Skin epidermis (tissue), 12 donors: ENCODE data around the gene ZNF329.

Experiments used
- H3K27ac ChIP-seq, 21 experiments: fragments of 200-600 bp; sonication (generic) in 11 of 21; one replicate each; pipeline ENCODE4 v1.5.0; 2020; ENCODE audit warnings: mild to moderate bottlenecking in 3 of 21, inconsistent platforms in 2 of 21, moderate library complexity in 2 of 21
- H3K4me3 ChIP-seq, 7 experiments: fragments of 200-600 bp; sonication (generic) in 2 of 7; one replicate each; pipeline ENCODE4 v1.5.0; 2020; ENCODE audit warnings: inconsistent platforms in 2 of 7, mild to moderate bottlenecking in 2 of 7, moderate library complexity in 1 of 7

Gene ZNF329

GRCh38 chr19:58128041-58128685, 22.4 kb downstream of the ZNF329 start:
- Histone ChIP-seq H3K4me3 (no peak overlapping the region), H3K27ac (no peak overlapping the region)

- Histone ChIP-seq H3K27ac (no peak overlapping the region), H3K4me3 (no peak overlapping the region)
Measured at GRCh38 chr19:58123354-58123753, 27.2 kb downstream of the ZNF329 start.

- Histone ChIP-seq H3K4me3 (no peak overlapping the region), H3K27ac (no peak overlapping the region)
Measured at GRCh38 chr19:58118979-58119733, 31.4 kb downstream of the ZNF329 start.

GRCh38 chr19:58117841-58118575, 32.6 kb downstream of the ZNF329 start:
- Histone ChIP-seq H3K27ac (no peak overlapping the region), H3K4me3 (no peak overlapping the region)

GRCh38 chr19:58108546-58108817, 42.1 kb downstream of the ZNF329 start:
- no peak overlapping the region for H3K27ac ChIP-seq
- H3K4me3 ChIP-seq = no peak overlapping the region

- H3K27ac ChIP-seq = no peak overlapping the region
- H3K4me3 ChIP-seq = no peak overlapping the region
Measured at GRCh38 chr19:58107778-58108545, 42.6 kb downstream of the ZNF329 start.

GRCh38 chr19:58098682-58098998, 51.9 kb downstream of the ZNF329 start:
- H3K27ac ChIP-seq = peak overlapping the region; percentile 19 to 98 (median 85)
- H3K4me3 ChIP-seq = peak overlapping the region; percentile 41 to 79 (median 75)

GRCh38 chr19:58097781-58098681, 52.6 kb downstream of the ZNF329 start, which contains the start of gene ZSCAN18:
TSS of gene ZSCAN18 (minus strand) at chr19:58098231. CDS start at chr19:58090267, 7,964 bp downstream.
- Histone ChIP-seq H3K27ac (peak within 1 kb of the TSS; percentile 30 to 98 (median 85)), H3K4me3 (peak within 1 kb of the TSS; percentile 41 to 79 (median 75))

GRCh38 chr19:58097349-58097748, 53.2 kb downstream of the ZNF329 start:
- peak overlapping the region in 13 of 21 experiments; percentile 63 to 98 (median 96) for H3K27ac ChIP-seq
- peak overlapping the region; percentile 41 to 79 (median 75) for H3K4me3 ChIP-seq

- peak overlapping the region in 3 of 21 experiments; percentile 95 to 97 (median 97) for H3K27ac ChIP-seq
- peak overlapping the region in 2 of 7 experiments; percentile 65 to 75 for H3K4me3 ChIP-seq
Measured at GRCh38 chr19:58096884-58097283, 53.7 kb downstream of the ZNF329 start.

- no peak overlapping the region for H3K27ac ChIP-seq
- no peak overlapping the region for H3K4me3 ChIP-seq
Measured at GRCh38 chr19:58095328-58095727, 55.3 kb downstream of the ZNF329 start.

GRCh38 chr19:58093071-58093470, 57.5 kb downstream of the ZNF329 start:
- no peak overlapping the region for H3K27ac ChIP-seq
- no peak overlapping the region for H3K4me3 ChIP-seq

GRCh38 chr19:58091251-58091995, 59.2 kb downstream of the ZNF329 start:
- H3K4me3 ChIP-seq = no peak overlapping the region
- H3K27ac ChIP-seq = no peak overlapping the region

- H3K4me3 ChIP-seq = no peak overlapping the region
- H3K27ac ChIP-seq = no peak overlapping the region
Measured at GRCh38 chr19:58089846-58090245, 60.7 kb downstream of the ZNF329 start.

- no peak overlapping the region for H3K4me3 ChIP-seq
- H3K27ac ChIP-seq = no peak overlapping the region
Measured at GRCh38 chr19:58088521-58089052, 62.0 kb downstream of the ZNF329 start.

GRCh38 chr19:58086825-58087710, 63.5 kb downstream of the ZNF329 start:
- H3K4me3 ChIP-seq = no peak overlapping the region
- no peak overlapping the region for H3K27ac ChIP-seq

GRCh38 chr19:58085348-58085875, 65.2 kb downstream of the ZNF329 start:
- Histone ChIP-seq H3K27ac (no peak overlapping the region), H3K4me3 (no peak overlapping the region)
